H1 (cell line): Measurements from ENCODE around the gene TNNT1. TPM values are rescaled to one million over a fixed set of nuclear protein-coding genes. Genes with fewer than 3 reads are reported as not detected.

ENCODE experiments used
- RNF2 ChIP-seq: fragments of 200-900, 300-1000 bp; sonication (generic); IDR thresholded peaks from 2 replicates; pipeline ENCODE4 v1.7.1; 2016; ENCODE audit warnings: borderline replicate concordance, low read depth, mild to moderate bottlenecking, antibody characterized with exemption, low read length; ENCODE audit not compliant: poor library complexity, severe bottlenecking; ENCODE audit errors: missing control alignments
- polyA plus RNA-seq, 7 experiments: library from polyadenylated mRNA; depleted of rRNA in 3 of 7; stranded (reverse) in 5 of 7; unstranded in 2 of 7; fragments of >200 nt in 5 of 7; fragments of 200-250 nt in 2 of 7; gene quantifications; 1 replicate in 5 of 7; 2 replicates in 1 of 7; 4 replicates in 1 of 7; pipeline versions ENCODE4 v1.2.1 to v1.2.3, GENCODE V29; 2011 to 2013; ENCODE audit warnings: missing spikeins in 2 of 7, mixed read lengths in 2 of 7
- total RNA-seq: library from RNA; stranded (reverse); fragmentation: NEBNext Ultra II Directional; extraction: Animal tissue kit (Norgen Biotek cat#: 25700); gene quantifications from 2 replicates; pipeline ENCODE4 v1.2.1, GENCODE V29; 2021

TNNT1 gene
- total and polyA plus RNA-seq, 2 of the 8 experiments (the other 6 are each of a cell fraction or from before 2014, with no cell fraction given) = 69.6 to 107 TPM

DNA sequence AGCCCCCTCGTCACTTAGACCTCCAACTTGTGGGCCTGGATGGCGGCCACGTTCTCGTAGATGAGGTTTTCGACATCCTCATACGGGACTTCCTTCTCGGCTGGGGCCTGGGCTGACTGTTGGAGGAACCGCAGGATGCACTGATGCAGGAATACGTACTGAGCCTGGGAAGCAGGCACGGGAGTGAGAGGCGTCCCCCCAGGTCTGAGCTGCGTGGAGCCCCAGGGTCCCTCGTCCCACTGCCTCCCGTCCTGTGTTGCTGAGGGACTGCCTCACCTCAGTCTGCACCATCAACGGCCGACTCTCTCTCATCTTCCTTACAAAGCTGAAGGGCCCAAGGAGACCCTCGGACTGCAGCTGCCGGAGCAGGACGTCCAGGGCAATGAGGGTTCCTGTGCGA lies 32.7 kb upstream of the TNNT1 start (continued):
- no peak for TF ChIP-seq RNF2
